Kasumi-1 (cell line): ENCODE data around the gene CREB3L2.
"Not testable (repeated sequence)": the region's sequence is repeated elsewhere in the genome, so short reads cannot be mapped to it uniquely, and the experiment has no call there.

Source experiments
- DNase-seq, 2 experiments: peaks; one replicate each; lab custom pipeline; 2025; lab: John Stamatoyannopoulos, UW

CREB3L2 gene

DNA sequence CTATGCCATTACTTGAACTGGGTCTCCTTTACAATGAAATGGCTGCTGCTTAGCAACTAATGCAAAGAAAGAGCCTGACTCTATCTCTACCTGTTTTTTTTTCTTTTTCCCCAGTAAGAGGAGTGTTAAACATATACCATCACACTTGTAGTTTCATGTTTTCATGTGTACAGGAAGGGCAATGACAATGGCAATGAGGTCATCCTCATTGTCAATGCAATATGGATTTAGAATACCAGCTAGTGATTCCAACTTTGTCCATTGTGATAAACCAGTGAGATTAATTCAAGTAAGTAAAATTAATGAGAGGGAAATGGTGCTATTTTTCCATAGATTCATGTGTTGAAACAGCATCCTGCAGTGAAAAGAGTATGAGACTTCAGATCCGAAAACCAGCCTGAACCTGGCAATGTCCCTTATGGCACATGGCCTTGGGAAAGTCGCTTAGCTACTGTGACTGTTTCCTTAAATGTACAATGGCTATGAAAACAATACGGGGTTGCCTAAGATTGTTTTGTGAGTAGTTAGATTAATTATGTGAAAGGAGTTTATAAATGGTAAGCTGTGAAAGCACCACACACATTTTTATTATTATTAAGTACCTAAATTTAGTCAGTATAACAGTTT lies 166.3 kb downstream of the CREB3L2 start:
- no peak for DNase-seq

DNA sequence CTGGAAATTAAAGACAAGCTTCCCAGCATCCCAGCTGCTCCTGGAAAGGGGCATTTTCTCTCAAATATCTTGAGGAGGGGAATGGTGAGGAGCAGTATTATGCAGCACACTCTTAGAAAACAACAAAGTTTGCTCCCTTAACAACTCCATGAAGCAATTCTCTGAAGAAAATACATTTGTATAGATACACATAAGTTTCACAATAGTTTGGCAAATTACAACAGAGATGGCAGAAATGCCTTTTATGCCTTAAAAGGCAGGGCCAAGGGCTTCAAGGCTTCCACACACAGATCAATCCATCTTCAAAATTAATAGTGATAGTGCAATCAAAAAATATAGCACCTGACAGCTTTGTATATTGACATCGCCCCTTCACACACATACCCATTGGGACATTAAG lies 167.3 kb downstream of the CREB3L2 start:
- DNase-seq, result no peak

DNA sequence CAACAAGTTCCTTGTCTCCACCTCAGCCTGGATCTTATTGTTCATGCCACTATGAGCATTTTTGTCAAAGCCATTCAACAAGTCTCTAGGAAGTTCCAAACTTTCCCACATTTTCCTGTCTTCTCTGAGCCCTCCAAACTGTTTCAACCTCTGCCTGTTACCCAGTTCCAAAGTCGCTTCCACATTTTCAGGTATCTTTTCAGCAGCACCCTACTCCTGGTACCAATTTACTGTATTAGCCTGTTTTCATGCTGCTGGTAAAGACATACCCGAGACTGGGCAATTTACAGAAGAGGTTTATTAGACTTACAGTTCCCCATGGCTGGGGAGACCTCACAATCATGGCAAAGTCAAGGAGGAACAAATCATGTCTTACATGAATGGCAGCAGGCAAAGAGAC lies 168.9 kb downstream of the CREB3L2 start:
- not testable (repeated sequence) for DNase-seq

DNA sequence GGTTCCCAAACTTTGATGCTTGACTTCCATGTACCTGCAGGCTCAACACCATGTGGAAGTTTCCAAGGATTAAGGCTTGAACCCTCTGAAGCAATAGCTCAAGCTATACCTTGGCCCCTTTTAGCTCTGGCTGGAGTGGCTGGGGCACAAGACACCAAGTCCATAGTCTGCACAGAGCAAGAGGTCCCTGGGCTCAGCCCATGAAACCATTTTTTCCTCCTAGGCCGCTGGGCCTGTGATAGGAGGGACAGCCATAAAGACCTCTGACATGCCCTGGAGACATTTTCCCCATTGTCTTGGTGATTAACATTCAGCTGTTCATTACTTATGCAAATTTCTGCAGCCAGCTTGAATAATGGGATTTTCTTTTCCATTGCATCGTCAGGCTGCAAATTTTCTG lies 169.5 kb downstream of the CREB3L2 start:
- DNase-seq, result no peak

DNA sequence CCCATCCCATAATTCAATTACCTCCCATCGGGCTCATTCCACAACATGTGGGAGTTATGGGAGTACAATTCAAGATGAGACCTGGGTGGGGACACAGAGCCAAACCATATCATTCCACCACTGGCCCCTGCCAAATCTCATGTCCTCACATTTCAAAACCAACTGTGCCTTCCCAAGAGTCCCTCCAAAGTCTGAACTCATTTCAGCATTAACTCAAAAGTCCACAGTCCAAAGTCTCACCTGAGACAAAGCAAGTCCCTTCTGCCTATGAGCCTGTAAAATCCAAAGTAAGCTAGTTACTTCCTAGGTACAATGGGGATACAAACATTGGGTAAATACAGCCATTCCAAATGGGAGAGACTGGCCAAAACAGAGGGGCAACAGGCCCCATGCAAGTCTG lies 170.3 kb downstream of the CREB3L2 start:
- not testable (repeated sequence) for DNase-seq

DNA sequence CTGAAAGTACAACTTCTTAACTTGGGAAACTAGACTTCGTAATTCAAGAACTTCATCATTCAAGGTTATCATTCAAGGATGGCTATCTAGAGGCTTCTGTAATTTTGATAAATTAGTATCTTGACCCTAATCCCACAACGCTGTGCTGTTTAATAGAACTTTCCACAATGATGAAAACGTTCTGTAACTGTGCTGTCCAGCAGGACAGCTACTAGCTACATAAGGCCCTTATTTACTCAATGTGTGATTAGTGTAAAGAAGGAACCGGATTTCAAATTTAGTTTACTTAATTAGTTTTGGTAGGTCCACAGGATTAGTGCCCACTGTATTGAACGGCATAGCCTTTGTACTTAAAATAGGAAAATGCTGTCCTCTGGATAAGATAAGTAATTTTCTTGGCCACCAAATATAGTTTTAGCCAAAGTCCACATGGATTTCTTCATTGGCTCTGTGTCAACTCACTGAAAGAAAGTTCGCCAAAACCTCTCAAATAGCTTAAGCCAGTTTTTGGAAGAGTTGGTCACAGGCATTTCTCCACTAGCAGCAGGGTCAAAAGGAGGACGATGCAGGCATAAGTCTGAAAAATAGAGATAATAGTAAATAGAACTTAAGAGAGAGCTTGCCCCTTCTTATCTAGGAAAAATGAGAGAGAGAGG lies 172.4 kb downstream of the CREB3L2 start:
- no peak for DNase-seq

DNA sequence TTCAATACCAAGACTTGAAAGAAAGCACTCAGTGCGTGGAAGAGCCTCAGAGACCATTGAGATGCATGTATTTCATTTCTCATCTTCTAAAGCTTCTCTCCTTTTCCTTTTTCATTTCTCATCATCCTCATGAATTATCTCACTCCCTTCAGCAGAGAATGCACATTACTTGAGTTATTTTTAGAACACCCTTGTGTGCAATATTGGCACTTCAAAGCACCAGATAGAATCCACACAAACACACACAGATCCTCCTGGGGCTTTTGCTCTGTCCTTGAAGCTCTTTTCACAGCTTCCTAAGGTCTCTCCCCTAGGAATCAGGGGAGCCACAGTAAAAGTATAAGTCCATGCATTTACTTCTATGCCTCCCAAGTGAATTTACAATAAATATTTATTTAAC lies 173.4 kb downstream of the CREB3L2 start:
- DNase-seq, result no peak

DNA sequence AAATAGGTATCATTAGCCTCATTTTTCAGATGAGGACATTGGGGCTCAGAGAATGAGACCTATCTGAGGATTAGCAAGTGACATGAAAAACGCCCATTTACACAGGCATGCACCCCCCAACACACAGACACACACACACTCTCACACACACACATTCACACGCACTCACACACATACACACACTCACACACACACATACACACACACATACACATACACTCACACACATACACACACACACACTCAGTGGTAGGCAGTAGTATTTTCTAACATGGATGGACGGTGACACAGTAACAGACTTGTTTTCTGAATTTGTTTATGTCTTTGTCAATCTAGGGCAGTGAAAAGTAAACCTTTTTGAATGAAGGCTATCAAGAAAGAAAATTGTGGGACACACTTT lies 176.4 kb downstream of the CREB3L2 start:
- no peak for DNase-seq
